Body of pancreas (tissue), 4 donors: ENCODE measurements around the gene SCEL. TPM values are rescaled to one million over a fixed set of nuclear protein-coding genes. Genes with fewer than 3 reads are reported as not detected.

ENCODE experiments used
- ATAC-seq: fragments of 150-250 bp; one replicate; pipeline ENCODE4 v1.9.1; 2016
- DNase-seq, 4 donors: peaks; one replicate each; pipeline ENCODE4 v3.0.0-alpha.2; 2019
- H3K27ac ChIP-seq, 4 donors: fragments of 200-600 bp; sonication (generic); 1 replicate in 3 of 4; 2 replicates in 1 of 4; pipeline versions ENCODE4 v1.5.1 to v1.6.1; 2016 to 2019; ENCODE audit warnings: mild to moderate bottlenecking in 1 of 4, mixed read lengths in 1 of 4, moderate library complexity in 1 of 4
- H3K27me3 ChIP-seq, 2 donors: fragments of 200-600 bp; sonication (generic); one replicate each; pipeline ENCODE4 v1.6.0; 2016; ENCODE audit warnings: mild to moderate bottlenecking in 1 of 2
- H3K36me3 ChIP-seq, 2 donors: fragments of 200-600 bp; sonication (generic); replicated peaks in 1 of 2; 2 replicates each; pipeline ENCODE4 v1.5.1; 2016; ENCODE audit warnings: low read depth in 2 of 2; ENCODE audit not compliant: insufficient read depth in 1 of 2
- H3K4me1 ChIP-seq: fragments of 200-600 bp; sonication (generic); one replicate; pipeline ENCODE4 v1.6.0; 2016
- H3K4me3 ChIP-seq, 2 donors: fragments of 200-600 bp; sonication (generic); 1 replicate in 1 of 2; 2 replicates in 1 of 2; pipeline ENCODE4 v1.5.1; 2016 to 2019
- H3K9me3 ChIP-seq, 3 donors: fragments of 200-600 bp; sonication (generic); 1 replicate in 2 of 3; 2 replicates in 1 of 3; pipeline ENCODE4 v1.5.1; 2016
- CTCF ChIP-seq, 7 experiments: fragments of 450-650 bp in 4 of 7; fragments of 200-600 bp in 3 of 7; sonication (generic) in 3 of 7; IDR thresholded peaks; one replicate each; pipeline ENCODE4 v1.5.1; 2016 to 2019; ENCODE audit warnings: antibody characterized with exemption in 7 of 7
- POLR2A ChIP-seq, 3 donors: fragments of 450-650 bp; IDR thresholded peaks; one replicate each; pipeline ENCODE4 v1.6.1; 2016; ENCODE audit warnings: antibody characterized with exemption in 3 of 3, mild to moderate bottlenecking in 2 of 3
- WGBS, 2 donors: methylation state at CpG; one replicate each; pipeline ENCODE4 v1.1.5; 2017; 5-methylcytosine and 5-hydroxymethylcytosine counted together
- intact Hi-C: fragments of 100-400 bp; cut with DNase I; formaldehyde crosslinking; loops from one replicate; pipeline ENCODE4 v1.15.1; 2023
- total RNA-seq, 2 donors: library from RNA; depleted of rRNA; stranded (reverse); fragments of >200 nt; gene quantifications; one replicate each; pipeline ENCODE4 v1.1.0, GENCODE V29; 2016

SCEL gene
- total RNA-seq, 2 donors from 2014 or later: not detected

DNA sequence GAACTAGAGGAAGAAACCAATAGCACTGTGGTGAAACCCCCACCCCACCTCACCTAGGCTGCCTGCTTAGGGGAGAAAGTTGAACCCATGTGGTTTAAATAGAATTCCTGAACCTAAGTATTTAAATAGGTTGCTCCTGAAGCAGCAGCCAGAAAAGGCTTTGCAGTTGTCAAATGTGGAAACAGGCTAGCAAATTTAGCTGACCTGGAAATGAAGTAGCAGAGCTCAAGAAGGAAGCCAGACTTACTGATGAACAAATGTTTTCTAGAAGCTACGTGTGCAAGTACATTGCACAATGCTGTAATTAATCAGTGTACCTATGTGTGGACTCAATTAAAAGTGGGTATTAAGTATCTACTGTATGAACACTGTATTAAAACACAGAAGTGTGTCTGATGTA, 61.3 kb downstream of the SCEL start:
- Histone ChIP-seq H3K4me3 (no peak overlapping the region), H3K27ac (no peak overlapping the region), H3K4me1 (no peaks in the 10 kb centered on the region), H3K9me3 (no peaks in the 10 kb centered on the region), H3K27me3 (no peaks in the 10 kb centered on the region), H3K36me3 (no peaks in the 10 kb centered on the region)
- WGBS, 2 donors: 37 to 50% methylated on average over 1 of the region's 1 CpG
- intact Hi-C loops: loop anchor here (10.0 kb wide), 1 partner anchor 148 kb away; no protein-coding TSS in a partner anchor
- DNase-seq: no peak
- TF ChIP-seq CTCF (IDR thresholded peaks at IDR 0.05) (no peak), POLR2A (IDR thresholded peaks at IDR 0.05) (no peak)
- ATAC-seq: no peak

DNA sequence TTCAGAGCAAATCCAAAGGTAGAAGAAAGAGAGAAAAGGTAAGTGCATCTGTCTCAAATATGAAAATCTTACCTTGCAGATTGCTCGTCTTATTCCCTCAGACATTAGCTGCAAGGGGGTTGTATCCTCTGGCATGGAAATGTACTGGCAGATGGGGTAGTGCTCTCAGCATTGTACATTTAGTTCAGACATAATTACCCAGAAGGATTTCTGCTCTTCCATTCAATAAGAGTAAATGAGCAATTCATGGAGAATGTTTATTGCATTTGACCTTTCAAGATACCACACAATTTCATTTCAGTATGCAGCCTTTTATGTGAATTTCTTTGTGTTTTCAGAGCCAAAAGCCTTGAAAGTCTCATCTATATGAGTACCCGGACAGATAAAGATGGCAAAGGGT, 63.8 kb downstream of the SCEL start:
- Histone ChIP-seq H3K4me3 (no peak overlapping the region), H3K27ac (no peak overlapping the region), H3K36me3 (no peaks in the 10 kb centered on the region), H3K27me3 (no peaks in the 10 kb centered on the region), H3K9me3 (no peaks in the 10 kb centered on the region), H3K4me1 (no peaks in the 10 kb centered on the region)
- ATAC-seq: no peak
- DNase-seq: no peak
- TF ChIP-seq CTCF (IDR thresholded peaks at IDR 0.05): no peak
- TF ChIP-seq POLR2A (IDR thresholded peaks at IDR 0.05): no peak
- WGBS, 2 donors: 83 to 88% methylated on average over 2 of the region's 2 CpGs
- intact Hi-C loops: loop anchor here (10.0 kb wide), 1 partner anchor 145 kb away; no protein-coding TSS in a partner anchor

GRCh38 chr13:77600701-77601100, 65.2 kb downstream of the SCEL start:
- Histone ChIP-seq H3K27ac (no peak overlapping the region), H3K27me3 (no peaks in the 10 kb centered on the region), H3K4me3 (no peak overlapping the region), H3K9me3 (no peaks in the 10 kb centered on the region), H3K4me1 (no peaks in the 10 kb centered on the region), H3K36me3 (no peaks in the 10 kb centered on the region)
- ATAC-seq (no peak), DNase-seq (no peak)
- TF ChIP-seq POLR2A (IDR thresholded peaks at IDR 0.05) (no peak), CTCF (IDR thresholded peaks at IDR 0.05) (no peak)
- 77% methylated on average over 2 of the region's 2 CpGs for WGBS, 2 donors
- intact Hi-C loops: no loop called here

DNA sequence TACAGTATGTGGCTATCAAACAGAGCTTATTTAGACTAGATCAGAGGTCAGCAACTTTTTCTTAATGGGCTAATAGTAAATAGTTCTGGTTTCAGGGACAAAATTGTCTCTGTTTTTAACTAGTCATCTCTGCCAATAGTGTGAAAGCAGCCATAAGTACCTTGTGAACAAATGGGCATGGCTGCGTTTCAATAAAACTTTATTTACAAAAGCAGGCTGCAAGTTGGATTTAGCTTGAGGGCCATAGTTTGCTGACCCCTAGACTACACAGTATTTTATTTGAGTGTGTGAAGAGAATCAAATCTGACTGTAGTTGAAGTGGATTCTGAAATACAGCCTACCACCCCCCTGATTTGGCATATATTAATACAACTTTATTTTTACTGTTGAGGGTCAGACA, 75.6 kb downstream of the SCEL start:
- ATAC-seq: no peak
- DNase-seq: no peak
- Histone ChIP-seq H3K36me3 (no peaks in the 10 kb centered on the region), H3K9me3 (no peaks in the 10 kb centered on the region), H3K27me3 (no peaks in the 10 kb centered on the region), H3K4me3 (no peak overlapping the region), H3K4me1 (no peaks in the 10 kb centered on the region), H3K27ac (no peak overlapping the region)
- intact Hi-C loops: no loop called here
- TF ChIP-seq CTCF (IDR thresholded peaks at IDR 0.05) (no peak), POLR2A (IDR thresholded peaks at IDR 0.05) (no peak)
- 92 to 100% methylated on average over 1 of the region's 1 CpG for WGBS, 2 donors

GRCh38 chr13:77616027-77616426, 80.5 kb downstream of the SCEL start:
- no peaks in the 10 kb centered on the region for H3K36me3 ChIP-seq
- TF ChIP-seq CTCF (IDR thresholded peaks at IDR 0.05) (no peak), POLR2A (IDR thresholded peaks at IDR 0.05) (no peak)
- no peak overlapping the region for H3K27ac ChIP-seq
- no peak overlapping the region for H3K4me3 ChIP-seq
- no peaks in the 10 kb centered on the region for H3K27me3 ChIP-seq
- ATAC-seq (no peak), DNase-seq (no peak)
- no peaks in the 10 kb centered on the region for H3K9me3 ChIP-seq
- no peaks in the 10 kb centered on the region for H3K4me1 ChIP-seq
- intact Hi-C loops: no loop called here
